GM18520 (cell line): ENCODE data around the gene ITGB6.

Experiments used
- ATAC-seq: cut with Tn5 transposase; IDR thresholded peaks from one replicate; pipeline ENCODE4 v1.9.1; 2021; ENCODE audit not compliant: unreplicated experiment

Gene ITGB6

GRCh38 chr2:160199683-160200389, at the start of gene ITGB6:
TSS of gene ITGB6 (minus strand) at chr2:160200272. CDS start at chr2:160200063, 209 bp downstream.
- no peak for ATAC-seq

- ATAC-seq: no peak
These were observed 47.4 kb upstream of the ITGB6 start for GRCh38 chr2:160247296-160248035.

- ATAC-seq: no peak
These were observed 46.3 kb upstream of the ITGB6 start for GRCh38 chr2:160246356-160246755.

- ATAC-seq: no peak
These were observed 45.6 kb upstream of the ITGB6 start for GRCh38 chr2:160245614-160246155.

GRCh38 chr2:160242893-160243564, 43.0 kb upstream of the ITGB6 start:
- no peak for ATAC-seq

GRCh38 chr2:160241251-160242137, 41.4 kb upstream of the ITGB6 start:
- ATAC-seq: no peak

- no peak for ATAC-seq
These were observed 39.4 kb upstream of the ITGB6 start for GRCh38 chr2:160239436-160239835.

- no peak for ATAC-seq
These were observed 38.3 kb upstream of the ITGB6 start for GRCh38 chr2:160238392-160238791.

- ATAC-seq: no peak
These were observed 32.9 kb upstream of the ITGB6 start for GRCh38 chr2:160232905-160233475.

- no peak for ATAC-seq
These were observed 29.5 kb upstream of the ITGB6 start for GRCh38 chr2:160229591-160229990.

GRCh38 chr2:160228141-160228917, 28.3 kb upstream of the ITGB6 start:
- no peak for ATAC-seq

GRCh38 chr2:160227293-160227915, 27.3 kb upstream of the ITGB6 start:
- no peak for ATAC-seq

GRCh38 chr2:160226367-160226766, 26.3 kb upstream of the ITGB6 start:
- ATAC-seq: no peak

GRCh38 chr2:160225722-160226121, 25.6 kb upstream of the ITGB6 start:
- ATAC-seq: no peak

GRCh38 chr2:160224507-160224906, 24.4 kb upstream of the ITGB6 start:
- peak; percentile 4 for ATAC-seq

GRCh38 chr2:160224060-160224459, 24.0 kb upstream of the ITGB6 start:
- peak; percentile 95 for ATAC-seq

- ATAC-seq: no peak
These were observed 23.5 kb upstream of the ITGB6 start for GRCh38 chr2:160223560-160223959.

- ATAC-seq: no peak
These were observed 22.6 kb upstream of the ITGB6 start for GRCh38 chr2:160222546-160223283.
